ENCODE results near the gene SLC66A2. TPM values are rescaled to one million over a fixed set of nuclear protein-coding genes. Genes with fewer than 3 reads are reported as not detected.

SLC66A2 gene
- polyA plus RNA-seq, 1 donor = 18.5 TPM

- no peak for DNase-seq
Measured at GRCh38 chr18:79904357-79905147, 46.9 kb downstream of the SLC66A2 start.

- no peak for DNase-seq
Measured at GRCh38 chr18:79903787-79904356, 47.6 kb downstream of the SLC66A2 start.

GRCh38 chr18:79903071-79903635 lies 48.3 kb downstream of the SLC66A2 start:
- no peak for DNase-seq

GRCh38 chr18:79902640-79903039 lies 48.8 kb downstream of the SLC66A2 start:
- no peak for DNase-seq

GRCh38 chr18:79902075-79902474 lies 49.4 kb downstream of the SLC66A2 start:
- no peak for DNase-seq

GRCh38 chr18:79901665-79902064 lies 49.8 kb downstream of the SLC66A2 start:
- no peak for DNase-seq

- DNase-seq = no peak
Measured at GRCh38 chr18:79900610-79901570, 50.6 kb downstream of the SLC66A2 start.

- DNase-seq = no peak
Measured at GRCh38 chr18:79899609-79900445, 51.6 kb downstream of the SLC66A2 start.

GRCh38 chr18:79898952-79899608 lies 52.4 kb downstream of the SLC66A2 start:
- no peak for DNase-seq

GRCh38 chr18:79897940-79898625 lies 53.4 kb downstream of the SLC66A2 start:
- DNase-seq = no peak

GRCh38 chr18:79896738-79897137 lies 54.7 kb downstream of the SLC66A2 start:
- DNase-seq = no peak

GRCh38 chr18:79890674-79891073 lies 60.8 kb downstream of the SLC66A2 start:
- no peak for DNase-seq

- DNase-seq = no peak
Measured at GRCh38 chr18:79889569-79889968, 61.9 kb downstream of the SLC66A2 start.

GRCh38 chr18:79888016-79888415 lies 63.4 kb downstream of the SLC66A2 start:
- DNase-seq = no peak

GRCh38 chr18:79887181-79888000 lies 64.1 kb downstream of the SLC66A2 start:
- DNase-seq = no peak

GRCh38 chr18:79884963-79885728 lies 66.3 kb downstream of the SLC66A2 start:
- DNase-seq = no peak

- no peak for DNase-seq
Measured at GRCh38 chr18:79884294-79884962, 67.0 kb downstream of the SLC66A2 start.

All from left kidney (tissue), 2 donors.